H1 (cell line): Measurements from ENCODE around the gene RXFP4. TPM values are rescaled to one million over a fixed set of nuclear protein-coding genes. Genes with fewer than 3 reads are reported as not detected.

Experiments used
- CREB1 ChIP-seq: IDR thresholded peaks from 2 replicates; pipeline ENCODE4 v1.6.1; 2012; ENCODE audit warnings: inconsistent platforms
- EP300 ChIP-seq, 2 experiments: IDR thresholded peaks; 1 replicate in 1 of 2; 2 replicates in 1 of 2; pipeline ENCODE4 v1.6.1; 2011 to 2012; ENCODE audit warnings: low read depth in 2 of 2, low read length in 2 of 2, mild to moderate bottlenecking in 2 of 2, borderline replicate concordance in 1 of 2, inconsistent platforms in 1 of 2, moderate library complexity in 1 of 2
- KDM4A ChIP-seq: IDR thresholded peaks from one replicate; pipeline ENCODE4 v1.7.1; 2012; ENCODE audit warnings: low read depth, mild to moderate bottlenecking, moderate library complexity, low read length, inconsistent platforms; ENCODE audit not compliant: severe bottlenecking
- polyA plus RNA-seq, 7 experiments: library from polyadenylated mRNA; depleted of rRNA in 3 of 7; stranded (reverse) in 5 of 7; unstranded in 2 of 7; fragments of >200 nt in 5 of 7; fragments of 200-250 nt in 2 of 7; gene quantifications; 1 replicate in 5 of 7; 2 replicates in 1 of 7; 4 replicates in 1 of 7; pipeline versions ENCODE4 v1.2.1 to v1.2.3, GENCODE V29; 2011 to 2013; ENCODE audit warnings: missing spikeins in 2 of 7, mixed read lengths in 2 of 7
- total RNA-seq: library from RNA; stranded (reverse); fragmentation: NEBNext Ultra II Directional; extraction: Animal tissue kit (Norgen Biotek cat#: 25700); gene quantifications from 2 replicates; pipeline ENCODE4 v1.2.1, GENCODE V29; 2021
- TF ChIP-seq, protein P1 (sequence below), 3 experiments: IDR thresholded peaks; 1 replicate in 2 of 3; 2 replicates in 1 of 3; pipeline versions ENCODE4 v1.5.1 to v1.6.1; 2011; ENCODE audit warnings: low read length in 3 of 3, mild to moderate bottlenecking in 3 of 3, inconsistent platforms in 2 of 3, low read depth in 1 of 3, moderate library complexity in 1 of 3; ENCODE audit not compliant: insufficient read depth in 1 of 3; ENCODE audit errors: control extremely low read depth in 1 of 3

RXFP4 gene
- total and polyA plus RNA-seq, 2 of the 8 experiments (the other 6 are each of a cell fraction or from before 2014, with no cell fraction given) = not detected

DNA sequence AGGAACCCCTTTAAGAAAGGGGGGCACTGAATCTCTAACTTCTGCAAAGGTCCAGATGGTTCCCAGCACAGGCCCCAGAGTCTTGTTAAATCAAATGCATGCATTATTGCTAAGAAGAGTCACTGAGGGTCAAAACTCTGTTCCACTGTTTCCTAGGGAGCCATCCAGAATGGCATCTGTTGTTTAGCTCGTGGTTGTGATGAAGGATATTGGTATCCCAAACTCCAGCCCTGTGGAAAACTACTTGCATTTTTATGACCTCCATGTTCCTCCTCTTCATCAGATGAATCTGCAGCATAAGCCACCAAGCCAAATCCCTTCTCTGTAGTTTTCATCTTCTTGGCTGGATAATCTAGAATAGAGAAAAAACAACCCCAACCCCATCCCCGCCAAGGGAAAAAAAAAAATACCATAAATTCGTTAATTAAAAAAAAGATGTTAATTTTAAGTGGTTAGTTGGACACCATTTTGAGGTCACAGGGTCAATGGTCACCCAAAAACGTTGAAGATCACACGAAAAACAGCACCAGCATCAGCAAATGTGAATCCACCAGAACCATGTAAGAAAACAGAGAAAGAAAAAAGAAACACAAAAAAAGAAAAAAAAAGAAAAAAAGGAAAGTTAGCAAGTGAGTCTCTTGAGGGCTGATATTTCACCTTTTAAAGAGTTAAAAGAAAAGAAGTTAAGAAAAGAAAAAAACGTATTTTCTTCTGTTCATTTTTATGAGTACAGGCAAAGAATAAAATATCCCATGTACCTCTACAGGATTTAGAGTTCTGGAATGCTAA lies 27.3 kb upstream of the RXFP4 start (continued):
- TF ChIP-seq CREB1 = no peak
- TF ChIP-seq EP300 (IDR thresholded peaks at IDR 0.05; ENCODE audit: borderline replicate concordance in 1 of 2, low read depth in 2 of 2, low read length in 2 of 2) = no peak
- TF ChIP-seq KDM4A = no peak
- TF ChIP-seq, protein P1, sequence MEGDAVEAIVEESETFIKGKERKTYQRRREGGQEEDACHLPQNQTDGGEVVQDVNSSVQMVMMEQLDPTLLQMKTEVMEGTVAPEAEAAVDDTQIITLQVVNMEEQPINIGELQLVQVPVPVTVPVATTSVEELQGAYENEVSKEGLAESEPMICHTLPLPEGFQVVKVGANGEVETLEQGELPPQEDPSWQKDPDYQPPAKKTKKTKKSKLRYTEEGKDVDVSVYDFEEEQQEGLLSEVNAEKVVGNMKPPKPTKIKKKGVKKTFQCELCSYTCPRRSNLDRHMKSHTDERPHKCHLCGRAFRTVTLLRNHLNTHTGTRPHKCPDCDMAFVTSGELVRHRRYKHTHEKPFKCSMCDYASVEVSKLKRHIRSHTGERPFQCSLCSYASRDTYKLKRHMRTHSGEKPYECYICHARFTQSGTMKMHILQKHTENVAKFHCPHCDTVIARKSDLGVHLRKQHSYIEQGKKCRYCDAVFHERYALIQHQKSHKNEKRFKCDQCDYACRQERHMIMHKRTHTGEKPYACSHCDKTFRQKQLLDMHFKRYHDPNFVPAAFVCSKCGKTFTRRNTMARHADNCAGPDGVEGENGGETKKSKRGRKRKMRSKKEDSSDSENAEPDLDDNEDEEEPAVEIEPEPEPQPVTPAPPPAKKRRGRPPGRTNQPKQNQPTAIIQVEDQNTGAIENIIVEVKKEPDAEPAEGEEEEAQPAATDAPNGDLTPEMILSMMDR (IDR thresholded peaks at IDR 0.05; ENCODE audit: control extremely low read depth in 1 of 3, insufficient read depth in 1 of 3, low read depth in 1 of 3, low read length in 3 of 3) = no peak
